Immature natural killer cell (primary cell): ENCODE data around the gene DNAH2. TPM values are rescaled to one million over a fixed set of nuclear protein-coding genes. Genes with fewer than 3 reads are reported as not detected.

Source experiments
- DNase-seq, 3 donors: peaks; one replicate each; pipeline ENCODE4 v3.0.0; 2022; ENCODE audit warnings: mixed read lengths in 1 of 3
- H3K27ac Mint-ChIP-seq, 6 donors: one replicate each; pipeline ENCODE4 v1.8.0; 2020; ENCODE audit warnings: mixed read lengths in 6 of 6, mild to moderate bottlenecking in 5 of 6, inconsistent platforms in 4 of 6, moderate library complexity in 3 of 6
- H3K27me3 Mint-ChIP-seq, 3 donors: one replicate each; pipeline ENCODE4 v1.8.0; 2020 to 2021; ENCODE audit warnings: low read depth in 3 of 3, mild to moderate bottlenecking in 3 of 3, mixed read lengths in 3 of 3, moderate library complexity in 3 of 3, inconsistent platforms in 1 of 3
- H3K36me3 Mint-ChIP-seq, 3 donors: one replicate each; pipeline ENCODE4 v1.8.0; 2020; ENCODE audit warnings: mixed read lengths in 3 of 3, inconsistent platforms in 2 of 3, mild to moderate bottlenecking in 2 of 3
- H3K4me1 Mint-ChIP-seq, 2 donors: one replicate each; pipeline ENCODE4 v1.8.0; 2020; ENCODE audit warnings: inconsistent platforms in 2 of 2, mild to moderate bottlenecking in 2 of 2, mixed read lengths in 2 of 2, moderate library complexity in 1 of 2
- H3K4me3 Mint-ChIP-seq, 5 donors: one replicate each; pipeline ENCODE4 v1.8.0; 2020; ENCODE audit warnings: mild to moderate bottlenecking in 5 of 5, mixed read lengths in 5 of 5, inconsistent platforms in 3 of 5, moderate library complexity in 3 of 5
- H3K9me3 Mint-ChIP-seq, 6 donors: one replicate each; pipeline ENCODE4 v1.8.0; 2020; ENCODE audit warnings: mild to moderate bottlenecking in 6 of 6, mixed read lengths in 6 of 6, inconsistent platforms in 4 of 6, moderate library complexity in 3 of 6
- polyA plus RNA-seq, 3 donors: library from polyadenylated mRNA; unstranded; fragments of 300-500 nt; fragmentation: Illumina TruSeq; gene quantifications; one replicate each; pipeline ENCODE4 v1.2.3, GENCODE V29; 2021

The DNAH2 gene
- polyA plus RNA-seq, 3 donors from 2014 or later, result 0.26 TPM; not detected in 2

GRCh38 chr17:7706631-7707354, 10.8 kb upstream of the DNAH2 start:
- Mint-ChIP-seq H3K27ac (peak overlapping the region in 1 of 6 donors; percentile 4), H3K27me3 (peaks cover 3 to 30% (median 16%) of the 10 kb centered on the region in 3 donors), H3K4me3 (peak overlapping the region in 2 of 5 donors; percentile 22 to 43), H3K4me1 (peaks cover 28% of the 10 kb centered on the region in 2 donors), H3K36me3 (peaks cover 7 to 13% (median 10%) of the 10 kb centered on the region in 3 donors), H3K9me3 (peaks cover 0 to 2% (median 0%) of the 10 kb centered on the region in 6 donors)
- DNase-seq, result no peak

GRCh38 chr17:7707446-7707845, 10.1 kb upstream of the DNAH2 start:
- H3K27ac Mint-ChIP-seq, result no peak overlapping the region
- H3K9me3 Mint-ChIP-seq, result peaks cover 0 to 2% (median 0%) of the 10 kb centered on the region in 6 donors
- DNase-seq, result no peak
- H3K4me1 Mint-ChIP-seq, result peaks cover 28% of the 10 kb centered on the region in 2 donors
- H3K36me3 Mint-ChIP-seq, result peaks cover 3 to 9% (median 3%) of the 10 kb centered on the region in 3 donors
- H3K4me3 Mint-ChIP-seq, result no peak overlapping the region
- H3K27me3 Mint-ChIP-seq, result peaks cover 3 to 30% (median 19%) of the 10 kb centered on the region in 3 donors

GRCh38 chr17:7707858-7708750, 9.4 kb upstream of the DNAH2 start:
- peaks cover 3 to 34% (median 24%) of the 10 kb centered on the region in 3 donors for H3K27me3 Mint-ChIP-seq
- H3K9me3 Mint-ChIP-seq, result peaks cover 0 to 2% (median 0%) of the 10 kb centered on the region in 6 donors
- H3K4me3 Mint-ChIP-seq, result no peak overlapping the region
- H3K4me1 Mint-ChIP-seq, result peaks cover 28% of the 10 kb centered on the region in 2 donors
- no peak for DNase-seq
- no peak overlapping the region for H3K27ac Mint-ChIP-seq
- H3K36me3 Mint-ChIP-seq, result peaks cover 3 to 5% (median 3%) of the 10 kb centered on the region in 3 donors

GRCh38 chr17:7709031-7709430, 8.5 kb upstream of the DNAH2 start:
- Mint-ChIP-seq H3K4me1 (peaks cover 23 to 25% of the 10 kb centered on the region in 2 donors), H3K27ac (no peak overlapping the region), H3K4me3 (no peak overlapping the region), H3K27me3 (peaks cover 5 to 34% (median 26%) of the 10 kb centered on the region in 3 donors), H3K9me3 (peaks cover 0 to 2% (median 0%) of the 10 kb centered on the region in 6 donors), H3K36me3 (no peaks in the 10 kb centered on the region)
- DNase-seq, result no peak

- peaks cover 15 to 18% of the 10 kb centered on the region in 2 donors for H3K4me1 Mint-ChIP-seq
- H3K4me3 Mint-ChIP-seq, result no peak overlapping the region
- peaks cover 9 to 37% (median 24%) of the 10 kb centered on the region in 3 donors for H3K27me3 Mint-ChIP-seq
- no peaks in the 10 kb centered on the region for H3K36me3 Mint-ChIP-seq
- DNase-seq, result no peak
- no peak overlapping the region for H3K27ac Mint-ChIP-seq
- peaks cover 0 to 2% (median 0%) of the 10 kb centered on the region in 6 donors for H3K9me3 Mint-ChIP-seq
Measured at GRCh38 chr17:7710301-7710700, 7.2 kb upstream of the DNAH2 start.

GRCh38 chr17:7711051-7711755, 6.3 kb upstream of the DNAH2 start:
- peaks cover 0 to 2% (median 0%) of the 10 kb centered on the region in 6 donors for H3K9me3 Mint-ChIP-seq
- H3K4me1 Mint-ChIP-seq, result peaks cover 10 to 14% of the 10 kb centered on the region in 2 donors
- H3K4me3 Mint-ChIP-seq, result no peak overlapping the region
- no peak for DNase-seq
- H3K27ac Mint-ChIP-seq, result no peak overlapping the region
- H3K36me3 Mint-ChIP-seq, result no peaks in the 10 kb centered on the region
- peaks cover 11 to 30% (median 25%) of the 10 kb centered on the region in 3 donors for H3K27me3 Mint-ChIP-seq

- Mint-ChIP-seq H3K36me3 (no peaks in the 10 kb centered on the region), H3K27me3 (peaks cover 11 to 32% (median 24%) of the 10 kb centered on the region in 3 donors), H3K27ac (no peak overlapping the region), H3K4me1 (peaks cover 10 to 16% of the 10 kb centered on the region in 2 donors), H3K4me3 (no peak overlapping the region), H3K9me3 (peaks cover 0 to 2% (median 0%) of the 10 kb centered on the region in 6 donors)
- DNase-seq, result no peak
Measured at GRCh38 chr17:7712111-7712771, 5.3 kb upstream of the DNAH2 start.

DNA sequence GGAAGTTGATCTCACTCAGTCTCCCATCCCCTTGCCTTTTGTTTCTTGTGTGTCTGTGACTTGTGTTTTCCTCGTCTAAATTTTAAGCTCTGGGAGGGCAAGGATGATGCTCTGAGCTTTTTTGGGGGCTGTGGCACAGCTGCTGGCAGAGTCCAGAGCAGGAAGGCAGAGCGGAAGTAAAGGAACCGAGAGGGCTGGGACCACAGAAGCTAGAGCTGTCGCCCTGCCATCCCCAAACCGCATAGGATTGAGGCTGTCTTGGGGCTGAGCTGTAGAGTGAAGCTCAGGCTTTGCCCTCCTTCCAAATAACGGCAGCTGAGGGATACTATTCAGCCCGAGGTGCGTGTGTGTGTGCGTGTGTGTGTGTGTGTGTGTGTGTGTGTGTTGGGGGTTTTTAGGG, 3.8 kb upstream of the DNAH2 start:
- Mint-ChIP-seq H3K36me3 (no peaks in the 10 kb centered on the region), H3K4me1 (peaks cover 18% of the 10 kb centered on the region in 2 donors), H3K27ac (no peak overlapping the region), H3K9me3 (peaks cover 0 to 2% (median 0%) of the 10 kb centered on the region in 6 donors), H3K27me3 (peaks cover 14 to 35% (median 26%) of the 10 kb centered on the region in 3 donors), H3K4me3 (no peak overlapping the region)
- DNase-seq, result no peak

- no peak overlapping the region for H3K4me3 Mint-ChIP-seq
- peaks cover 14 to 33% (median 29%) of the 10 kb centered on the region in 3 donors for H3K27me3 Mint-ChIP-seq
- DNase-seq, result no peak
- H3K27ac Mint-ChIP-seq, result no peak overlapping the region
- H3K36me3 Mint-ChIP-seq, result no peaks in the 10 kb centered on the region
- H3K9me3 Mint-ChIP-seq, result peaks cover 0 to 2% (median 0%) of the 10 kb centered on the region in 6 donors
- peaks cover 18% of the 10 kb centered on the region in 2 donors for H3K4me1 Mint-ChIP-seq
Measured at GRCh38 chr17:7714721-7715594, 2.6 kb upstream of the DNAH2 start.

DNA sequence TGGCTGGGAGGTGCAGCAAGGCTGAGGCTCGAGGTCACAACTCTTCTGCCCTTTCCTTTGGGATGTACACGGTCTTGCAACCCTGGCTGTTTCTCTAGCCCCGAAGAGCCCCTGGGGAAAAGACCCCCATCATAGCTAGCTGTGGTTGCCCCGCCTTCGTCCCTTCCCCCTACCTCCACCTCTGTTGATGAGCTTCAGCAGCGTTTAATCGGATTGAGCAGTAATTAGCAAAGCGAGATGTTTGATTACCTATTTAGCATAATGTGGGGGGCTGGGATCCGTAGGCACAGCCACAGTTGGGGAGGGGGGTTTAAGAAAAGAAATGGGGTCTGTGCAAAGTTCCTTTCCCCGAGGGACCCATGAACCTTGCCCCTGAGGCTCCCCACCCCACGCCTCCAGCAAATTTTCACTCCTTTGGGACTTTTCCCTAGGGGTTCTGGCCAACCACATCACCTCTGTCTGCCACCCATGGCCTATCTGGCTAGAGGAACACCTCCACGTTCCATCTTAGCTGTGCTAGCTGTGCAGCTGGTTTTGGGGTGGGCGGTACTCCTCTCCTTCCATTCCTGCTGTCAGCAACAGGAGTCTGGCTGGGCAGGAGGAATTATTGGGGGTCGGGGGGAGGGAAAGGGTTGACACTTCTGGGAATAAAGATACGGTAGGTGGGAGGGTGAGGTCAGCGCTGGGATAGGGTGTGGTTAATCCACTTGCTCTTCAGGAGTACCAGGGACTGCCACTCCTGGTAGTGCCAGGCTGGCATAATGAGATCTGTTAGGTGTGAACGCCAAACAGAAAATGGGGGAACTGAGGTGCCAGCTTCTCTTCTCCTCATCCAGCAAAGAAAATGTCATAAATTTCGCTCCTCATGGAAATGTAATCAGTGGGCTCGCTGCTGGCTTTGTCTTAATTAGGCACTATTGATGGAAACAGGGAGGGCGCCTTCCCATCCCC, 1.3 kb upstream of the DNAH2 start:
- peaks cover 20 to 32% (median 30%) of the 10 kb centered on the region in 3 donors for H3K27me3 Mint-ChIP-seq
- H3K9me3 Mint-ChIP-seq, result peaks cover 0 to 2% (median 0%) of the 10 kb centered on the region in 6 donors
- no peak overlapping the region for H3K27ac Mint-ChIP-seq
- no peaks in the 10 kb centered on the region for H3K36me3 Mint-ChIP-seq
- peaks cover 8 to 9% of the 10 kb centered on the region in 2 donors for H3K4me1 Mint-ChIP-seq
- H3K4me3 Mint-ChIP-seq, result no peak overlapping the region
- no peak for DNase-seq

DNA sequence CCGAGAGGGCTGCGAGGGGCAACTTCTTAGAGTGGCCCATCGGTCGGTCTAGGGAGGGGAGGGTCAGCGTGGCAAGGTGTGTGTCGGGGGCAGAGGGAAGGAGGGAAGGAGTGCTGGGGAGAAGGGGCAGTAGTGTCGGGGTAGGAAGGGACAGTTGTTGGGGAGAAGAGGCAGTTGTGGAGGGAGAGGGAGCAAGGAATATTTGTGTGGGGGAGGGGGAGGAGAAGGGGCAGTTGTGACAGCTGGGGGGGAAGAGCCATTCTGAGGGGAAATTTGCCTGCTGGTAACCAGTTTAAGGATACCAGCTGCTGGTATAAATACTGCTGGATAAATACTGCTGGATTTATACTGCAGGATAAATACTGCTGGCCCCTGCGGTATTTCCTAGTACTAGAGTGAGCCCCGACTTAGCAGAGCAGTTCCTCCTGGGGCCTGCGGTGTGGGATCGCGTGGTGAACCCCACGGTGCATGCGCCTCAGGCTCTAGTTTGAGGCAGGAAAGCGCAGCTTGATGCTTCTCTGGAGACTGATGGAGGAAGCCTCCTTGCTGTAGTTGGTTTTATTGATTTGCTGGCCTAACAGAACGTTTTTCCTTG, 309 bp downstream of the DNAH2 start:
- Mint-ChIP-seq H3K4me3 (peak overlapping the region in 4 of 5 donors; percentile 18 to 42 (median 33)), H3K9me3 (no peaks in the 10 kb centered on the region), H3K27me3 (peaks cover 22 to 30% (median 28%) of the 10 kb centered on the region in 3 donors), H3K4me1 (peaks cover 7 to 8% of the 10 kb centered on the region in 2 donors), H3K27ac (no peak overlapping the region), H3K36me3 (no peaks in the 10 kb centered on the region)
- DNase-seq, result no peak
